Measurements from ENCODE around the gene NPSR1. TPM values are rescaled to one million over a fixed set of nuclear protein-coding genes. Genes with fewer than 3 reads are reported as not detected.

NPSR1 gene
- polyA plus RNA-seq, 1 experiment: not detected

DNA sequence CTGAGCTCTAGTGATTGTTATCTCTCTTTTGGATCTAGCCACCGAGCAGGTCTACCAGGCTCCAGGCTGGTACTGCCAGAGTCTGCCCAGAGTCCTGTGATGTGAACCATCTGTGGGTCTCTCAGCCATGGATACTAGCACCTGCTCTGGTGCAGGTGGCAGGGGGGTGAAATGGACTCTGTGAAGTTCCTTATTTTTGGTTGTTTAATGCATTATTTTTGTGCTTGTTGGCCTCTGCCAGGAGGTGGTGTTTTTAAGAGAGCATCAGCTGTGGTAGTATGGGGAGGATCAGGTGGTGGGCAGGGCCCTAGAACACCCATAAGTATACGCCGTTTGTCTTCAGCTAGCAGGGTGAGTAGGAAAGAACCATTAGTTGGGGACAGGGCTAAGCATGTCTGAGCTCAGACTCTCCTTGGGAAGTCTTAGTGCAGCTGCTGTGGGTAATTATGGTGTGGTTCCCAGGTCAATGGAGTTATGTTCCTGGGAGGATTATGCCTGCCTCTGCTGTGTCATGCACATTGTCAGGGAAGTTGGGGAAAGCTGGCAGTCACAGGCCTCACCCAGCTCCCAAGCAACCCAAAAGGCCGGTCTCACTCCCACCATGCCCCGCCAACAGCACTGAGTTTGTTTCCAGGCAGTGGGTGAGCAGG lies 81.8 kb downstream of the NPSR1 start:
- DNase-seq (ENCODE audit: low read depth, low spot score): no peak
- TF ChIP-seq, protein P1, sequence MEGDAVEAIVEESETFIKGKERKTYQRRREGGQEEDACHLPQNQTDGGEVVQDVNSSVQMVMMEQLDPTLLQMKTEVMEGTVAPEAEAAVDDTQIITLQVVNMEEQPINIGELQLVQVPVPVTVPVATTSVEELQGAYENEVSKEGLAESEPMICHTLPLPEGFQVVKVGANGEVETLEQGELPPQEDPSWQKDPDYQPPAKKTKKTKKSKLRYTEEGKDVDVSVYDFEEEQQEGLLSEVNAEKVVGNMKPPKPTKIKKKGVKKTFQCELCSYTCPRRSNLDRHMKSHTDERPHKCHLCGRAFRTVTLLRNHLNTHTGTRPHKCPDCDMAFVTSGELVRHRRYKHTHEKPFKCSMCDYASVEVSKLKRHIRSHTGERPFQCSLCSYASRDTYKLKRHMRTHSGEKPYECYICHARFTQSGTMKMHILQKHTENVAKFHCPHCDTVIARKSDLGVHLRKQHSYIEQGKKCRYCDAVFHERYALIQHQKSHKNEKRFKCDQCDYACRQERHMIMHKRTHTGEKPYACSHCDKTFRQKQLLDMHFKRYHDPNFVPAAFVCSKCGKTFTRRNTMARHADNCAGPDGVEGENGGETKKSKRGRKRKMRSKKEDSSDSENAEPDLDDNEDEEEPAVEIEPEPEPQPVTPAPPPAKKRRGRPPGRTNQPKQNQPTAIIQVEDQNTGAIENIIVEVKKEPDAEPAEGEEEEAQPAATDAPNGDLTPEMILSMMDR (IDR thresholded peaks at IDR 0.05; ENCODE audit: low read depth, low read length): no peak
- CTCF ChIA-PET: interaction anchor here (0.7 kb wide), 1 partner anchor 16 kb away, joined by 3 read pairs; no protein-coding TSS in a partner anchor
- POLR2A ChIA-PET: no interaction called here
- no peaks in the 10 kb centered on the region for H3K9me3 ChIP-seq (ENCODE audit: control insufficient read depth, insufficient read depth, low read length)
- no peak overlapping the region for H3K4me3 ChIP-seq (ENCODE audit: low read depth, low read length)
- H3K27me3 ChIP-seq (ENCODE audit: control insufficient read depth, insufficient read depth, low read length): no peaks in the 10 kb centered on the region
- no peak overlapping the region for H3K27ac ChIP-seq (ENCODE audit: low read depth, low read length)

DNA sequence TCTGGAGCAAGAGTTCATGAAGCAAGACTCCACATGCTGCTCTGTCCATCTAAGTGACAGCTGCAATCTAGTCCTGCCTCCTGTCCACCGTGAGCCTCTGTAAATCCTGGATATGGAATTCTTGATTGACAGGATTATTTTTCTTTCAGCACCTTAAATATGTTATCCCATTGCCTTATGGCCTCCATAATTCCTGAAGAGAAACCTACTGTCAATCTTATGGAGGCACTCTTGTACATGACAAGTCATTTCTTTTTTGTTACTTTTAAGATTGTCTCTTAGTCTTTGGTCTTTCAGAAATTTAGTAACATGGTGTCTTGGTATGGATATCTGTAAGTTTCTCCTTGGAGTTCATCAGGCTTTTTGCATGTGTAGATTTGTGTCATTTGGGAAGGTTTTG lies 82.8 kb downstream of the NPSR1 start:
- no peak overlapping the region for H3K27ac ChIP-seq (ENCODE audit: low read depth, low read length)
- H3K9me3 ChIP-seq (ENCODE audit: control insufficient read depth, insufficient read depth, low read length): no peaks in the 10 kb centered on the region
- TF ChIP-seq, protein P1 (IDR thresholded peaks at IDR 0.05; ENCODE audit: low read depth, low read length): no peak
- H3K27me3 ChIP-seq (ENCODE audit: control insufficient read depth, insufficient read depth, low read length): no peaks in the 10 kb centered on the region
- ChIA-PET CTCF (interaction anchor here (0.7 kb wide), 1 partner anchor 17 kb away, joined by 3 read pairs; no protein-coding TSS in a partner anchor), POLR2A (no interaction called here)
- no peak for DNase-seq (ENCODE audit: low read depth, low spot score)
- no peak overlapping the region for H3K4me3 ChIP-seq (ENCODE audit: low read depth, low read length)

DNA sequence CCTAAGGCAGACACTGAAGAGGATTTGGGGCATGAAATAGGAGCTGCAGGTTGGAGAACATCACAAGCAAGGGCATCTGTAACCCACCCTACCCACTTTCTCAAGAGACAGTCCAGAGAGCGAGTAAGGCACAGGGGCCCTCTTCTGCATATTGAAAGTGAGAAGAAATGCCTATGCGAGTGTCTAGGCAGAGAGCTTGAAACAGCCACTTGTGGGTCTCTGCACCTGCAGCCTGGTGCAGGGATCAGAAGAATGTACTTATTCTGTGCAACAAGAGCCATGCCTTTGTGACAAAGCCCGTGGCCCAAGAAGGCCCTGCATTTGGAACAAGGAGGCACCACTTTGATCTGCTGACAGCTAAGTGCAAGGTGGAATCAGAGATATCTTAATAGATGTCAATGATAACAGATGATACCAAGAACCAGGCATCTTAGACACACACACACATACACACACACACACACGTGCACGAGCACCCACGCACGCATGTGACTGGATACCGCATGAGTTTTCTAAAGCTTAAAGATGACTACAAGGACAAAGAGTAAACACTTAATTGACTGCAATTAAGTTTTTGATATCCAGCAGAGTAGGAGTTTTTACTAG lies 89.3 kb downstream of the NPSR1 start:
- H3K27ac ChIP-seq (ENCODE audit: low read depth, low read length): no peak overlapping the region
- POLR2A ChIA-PET: no interaction called here
- CTCF ChIA-PET: no interaction called here
- H3K4me3 ChIP-seq (ENCODE audit: low read depth, low read length): no peak overlapping the region
- DNase-seq (ENCODE audit: low read depth, low spot score): no peak
- H3K27me3 ChIP-seq (ENCODE audit: control insufficient read depth, insufficient read depth, low read length): no peaks in the 10 kb centered on the region
- H3K9me3 ChIP-seq (ENCODE audit: control insufficient read depth, insufficient read depth, low read length): no peaks in the 10 kb centered on the region
- TF ChIP-seq, protein P1 (IDR thresholded peaks at IDR 0.05; ENCODE audit: low read depth, low read length): no peak

DNA sequence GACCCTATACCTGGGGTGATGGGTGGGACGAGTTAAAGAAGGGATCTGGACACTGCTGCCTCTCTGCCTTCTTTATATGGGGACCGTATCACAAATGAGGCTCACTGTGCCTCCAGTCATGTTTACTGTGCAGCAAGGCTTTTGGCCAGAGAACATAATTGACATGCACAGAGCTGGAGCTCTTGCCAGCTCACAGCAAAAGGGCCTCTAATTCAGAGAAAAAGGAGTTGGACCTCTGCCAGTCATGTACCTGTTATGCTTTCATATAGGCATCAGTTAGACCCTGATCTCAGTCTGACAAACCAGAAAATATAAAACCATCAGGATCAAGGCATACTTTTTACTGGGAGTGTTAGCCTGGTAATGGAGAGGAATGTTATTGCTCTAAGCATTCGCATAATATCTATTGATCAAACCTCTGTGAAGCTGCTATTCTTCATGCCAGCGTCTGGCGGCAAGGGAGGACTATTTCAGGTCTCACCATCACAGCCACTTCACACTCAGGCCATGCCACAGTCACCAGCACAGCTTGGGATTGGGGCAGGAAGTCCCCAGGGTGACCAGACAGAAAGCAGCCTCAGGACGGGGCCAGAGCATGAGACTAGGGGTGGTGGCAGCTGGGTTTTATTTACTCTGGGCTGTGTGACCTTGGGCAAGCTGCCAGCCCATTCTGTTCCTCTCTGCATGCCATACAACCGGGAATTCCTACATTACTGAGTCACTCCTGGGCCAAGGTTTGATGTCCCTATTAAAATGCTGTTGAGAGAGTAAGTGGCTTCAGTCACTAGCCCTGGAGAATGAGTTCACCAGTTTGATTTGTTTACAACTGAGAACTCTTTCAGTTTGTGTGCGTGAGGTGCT lies 90.1 kb downstream of the NPSR1 start:
- no peaks in the 10 kb centered on the region for H3K9me3 ChIP-seq (ENCODE audit: control insufficient read depth, insufficient read depth, low read length)
- TF ChIP-seq, protein P1 (IDR thresholded peaks at IDR 0.05; ENCODE audit: low read depth, low read length): no peak
- CTCF ChIA-PET: no interaction called here
- DNase-seq (ENCODE audit: low read depth, low spot score): no peak
- POLR2A ChIA-PET: no interaction called here
- no peak overlapping the region for H3K4me3 ChIP-seq (ENCODE audit: low read depth, low read length)
- no peak overlapping the region for H3K27ac ChIP-seq (ENCODE audit: low read depth, low read length)
- no peaks in the 10 kb centered on the region for H3K27me3 ChIP-seq (ENCODE audit: control insufficient read depth, insufficient read depth, low read length)

DNA sequence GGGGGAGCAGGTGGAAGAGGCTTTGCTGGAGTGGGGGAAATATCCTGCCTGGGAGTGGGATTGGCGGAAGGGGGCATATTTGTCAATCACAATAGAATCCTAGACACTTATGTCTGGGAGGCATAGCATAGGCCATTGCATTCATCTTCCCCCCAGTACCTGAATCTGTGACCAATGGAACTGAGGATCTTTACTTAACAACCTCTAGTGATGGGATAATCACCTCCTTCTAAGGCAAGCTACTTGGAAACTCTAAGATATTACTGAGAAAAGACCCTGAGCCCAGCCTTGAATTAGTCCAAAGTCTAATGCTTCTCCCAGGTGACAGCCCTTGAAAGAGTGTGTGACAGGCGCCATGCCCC lies 90.7 kb downstream of the NPSR1 start:
- POLR2A ChIA-PET: no interaction called here
- H3K27ac ChIP-seq (ENCODE audit: low read depth, low read length): no peak overlapping the region
- DNase-seq (ENCODE audit: low read depth, low spot score): no peak
- H3K9me3 ChIP-seq (ENCODE audit: control insufficient read depth, insufficient read depth, low read length): no peaks in the 10 kb centered on the region
- CTCF ChIA-PET: no interaction called here
- no peaks in the 10 kb centered on the region for H3K27me3 ChIP-seq (ENCODE audit: control insufficient read depth, insufficient read depth, low read length)
- H3K4me3 ChIP-seq (ENCODE audit: low read depth, low read length): no peak overlapping the region
- TF ChIP-seq, protein P1 (IDR thresholded peaks at IDR 0.05; ENCODE audit: low read depth, low read length): no peak
